ENCODE measurements around the gene FOXC1. TPM values are rescaled to one million over a fixed set of nuclear protein-coding genes. Genes with fewer than 3 reads are reported as not detected.

FOXC1 gene
- total and polyA plus RNA-seq, 2 of the 13 experiments (the other 11 are each of a cell fraction or from before 2014, with no cell fraction given) = 0.44 to 0.55 TPM

DNA sequence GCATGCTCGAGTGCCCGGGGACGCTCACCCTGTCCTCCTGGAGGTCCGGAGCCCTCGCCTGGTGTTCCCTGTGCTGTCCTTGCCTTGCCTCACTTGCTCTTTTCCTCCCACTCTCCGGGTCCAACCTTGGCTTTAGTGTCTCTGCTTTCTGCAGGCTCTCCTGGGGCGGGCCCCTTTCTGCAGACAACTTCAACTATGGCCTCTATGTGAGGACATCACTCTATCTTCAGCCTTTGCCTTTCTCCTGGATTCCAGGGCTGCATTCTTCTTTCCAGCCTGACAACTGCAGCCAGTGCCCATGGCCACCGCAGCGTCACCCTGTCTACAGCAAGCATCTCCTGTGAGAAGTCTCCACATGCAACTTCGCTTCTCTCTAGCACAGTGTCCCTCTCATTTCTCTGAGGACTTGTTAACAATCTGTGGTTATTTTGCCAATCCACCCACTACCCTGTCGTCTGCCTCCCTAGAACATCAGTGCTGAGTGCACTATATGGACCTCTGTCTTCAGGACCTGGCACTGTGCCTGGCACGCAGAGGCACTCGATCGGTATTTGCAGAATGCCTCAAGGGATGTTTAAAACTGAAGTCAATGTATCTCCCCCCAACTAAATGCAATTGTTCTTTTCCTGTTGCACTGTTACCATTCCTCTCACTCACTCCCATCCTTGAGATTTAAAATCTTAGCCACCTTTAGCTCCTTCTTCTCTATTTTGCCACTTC lies 35.9 kb downstream of the FOXC1 start (continued):
- TF ChIP-seq MATR3 (CRISPR knock-in tag; IDR thresholded peaks at IDR 0.05) = no peak
- TF ChIP-seq SSRP1 (CRISPR knock-in tag; IDR thresholded peaks at IDR 0.05) = no peak
- no peak for TF ChIP-seq HHEX (CRISPR knock-in tag; IDR thresholded peaks at IDR 0.05)
- TF ChIP-seq GABPA (IDR thresholded peaks at IDR 0.05; ENCODE audit: low read depth, low read length) = no peak
- TF ChIP-seq GABPA (CRISPR knock-in tag; IDR thresholded peaks at IDR 0.05; ENCODE audit: low read depth) = no peak
- TF ChIP-seq MAFF (IDR thresholded peaks at IDR 0.05; ENCODE audit: low read depth, low read length) = no peak

DNA sequence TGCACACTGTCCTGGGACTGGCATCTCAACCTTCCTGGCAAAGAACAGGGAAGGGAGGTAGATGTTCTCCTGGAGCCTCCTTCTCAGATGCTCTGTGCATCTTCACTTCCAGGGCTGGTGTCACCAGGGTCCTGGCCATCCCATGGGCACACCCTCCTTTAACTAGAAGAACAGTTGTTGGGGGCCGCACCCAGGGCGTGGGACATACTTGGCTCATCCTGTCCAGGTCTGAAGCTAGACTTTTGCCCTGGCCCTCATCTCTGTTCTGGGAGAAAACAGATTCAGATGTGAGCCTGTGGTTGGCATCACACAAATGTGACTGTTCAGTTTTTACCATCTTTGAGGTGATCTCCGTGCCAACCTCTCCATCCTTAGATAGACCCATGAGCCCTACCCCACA lies 41.6 kb downstream of the FOXC1 start:
- Histone ChIP-seq H3K9me3 (ENCODE audit: low read length) (no peaks in the 10 kb centered on the region), H3K9ac (ENCODE audit: insufficient read depth, low read depth, low read length) (no peak overlapping the region), H3K4me1 (ENCODE audit: insufficient read depth, low read length) (no peaks in the 10 kb centered on the region), H3K4me3 (replicated peaks in 1 of 3; ENCODE audit: insufficient read depth in 1 of 3, low read depth in 2 of 3, low read length in 3 of 3) (no peak overlapping the region), H3K27ac (ENCODE audit: extremely low read length, insufficient read depth, low read length) (no peak overlapping the region), H3K27me3 (ENCODE audit: control insufficient read depth in 1 of 2, insufficient read depth in 2 of 2, low read length in 2 of 2) (no peaks in the 10 kb centered on the region), H4K20me1 (ENCODE audit: insufficient read depth, low read length) (no peaks in the 10 kb centered on the region), H3K4me2 (ENCODE audit: low read depth, low read length) (no peak overlapping the region), H2AFZ (ENCODE audit: low read length) (no peak overlapping the region), H3K79me2 (ENCODE audit: insufficient read depth, low read length) (no peaks in the 10 kb centered on the region), H3K36me3 (replicated peaks in 1 of 2; ENCODE audit: control insufficient read depth in 1 of 2, insufficient read depth in 2 of 2, low read length in 2 of 2) (peaks cover 2 to 20% of the 10 kb centered on the region in 2 experiments; a peak in 2 of 5 replicates)
- intact Hi-C loops (cut with micrococcal nuclease; ENCODE audit: unreplicated experiment) = no loop called here
- 100% methylated on average over 2 of the region's 3 CpGs for WGBS (ENCODE audit: low lambda C conversion rate)
- FAIRE-seq (no peak), DNase-seq (ENCODE audit: low spot score) (no peak), ATAC-seq (no peak)
- no TSS peak for BruUV-seq (replicated peaks)
- in situ Hi-C loops (cut with HindIII; ENCODE audit: extremely low pct_ligation_motif_present, low pct_unique_long_range_greater_than_20kb) = no loop called here
- ChIA-PET CTCF (ENCODE audit: low intra/inter-chr PET ratio, low total read pairs) (no interaction called here), POLR2A (no interaction called here)
- no peak for TF ChIP-seq ZBTB42 (CRISPR knock-in tag; IDR thresholded peaks at IDR 0.05)
- TF ChIP-seq, protein P1, sequence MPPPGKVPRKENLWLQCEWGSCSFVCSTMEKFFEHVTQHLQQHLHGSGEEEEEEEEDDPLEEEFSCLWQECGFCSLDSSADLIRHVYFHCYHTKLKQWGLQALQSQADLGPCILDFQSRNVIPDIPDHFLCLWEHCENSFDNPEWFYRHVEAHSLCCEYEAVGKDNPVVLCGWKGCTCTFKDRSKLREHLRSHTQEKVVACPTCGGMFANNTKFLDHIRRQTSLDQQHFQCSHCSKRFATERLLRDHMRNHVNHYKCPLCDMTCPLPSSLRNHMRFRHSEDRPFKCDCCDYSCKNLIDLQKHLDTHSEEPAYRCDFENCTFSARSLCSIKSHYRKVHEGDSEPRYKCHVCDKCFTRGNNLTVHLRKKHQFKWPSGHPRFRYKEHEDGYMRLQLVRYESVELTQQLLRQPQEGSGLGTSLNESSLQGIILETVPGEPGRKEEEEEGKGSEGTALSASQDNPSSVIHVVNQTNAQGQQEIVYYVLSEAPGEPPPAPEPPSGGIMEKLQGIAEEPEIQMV (CRISPR knock-in tag; IDR thresholded peaks at IDR 0.05; ENCODE audit: low read depth) = no peak
- TF ChIP-seq, protein P2, sequence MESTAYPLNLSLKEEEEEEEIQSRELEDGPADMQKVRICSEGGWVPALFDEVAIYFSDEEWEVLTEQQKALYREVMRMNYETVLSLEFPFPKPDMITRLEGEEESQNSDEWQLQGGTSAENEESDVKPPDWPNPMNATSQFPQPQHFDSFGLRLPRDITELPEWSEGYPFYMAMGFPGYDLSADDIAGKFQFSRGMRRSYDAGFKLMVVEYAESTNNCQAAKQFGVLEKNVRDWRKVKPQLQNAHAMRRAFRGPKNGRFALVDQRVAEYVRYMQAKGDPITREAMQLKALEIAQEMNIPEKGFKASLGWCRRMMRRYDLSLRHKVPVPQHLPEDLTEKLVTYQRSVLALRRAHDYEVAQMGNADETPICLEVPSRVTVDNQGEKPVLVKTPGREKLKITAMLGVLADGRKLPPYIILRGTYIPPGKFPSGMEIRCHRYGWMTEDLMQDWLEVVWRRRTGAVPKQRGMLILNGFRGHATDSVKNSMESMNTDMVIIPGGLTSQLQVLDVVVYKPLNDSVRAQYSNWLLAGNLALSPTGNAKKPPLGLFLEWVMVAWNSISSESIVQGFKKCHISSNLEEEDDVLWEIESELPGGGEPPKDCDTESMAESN (CRISPR knock-in tag; conservative IDR thresholded peaks at IDR 0.05) = no peak
- TF ChIP-seq, protein P3, sequence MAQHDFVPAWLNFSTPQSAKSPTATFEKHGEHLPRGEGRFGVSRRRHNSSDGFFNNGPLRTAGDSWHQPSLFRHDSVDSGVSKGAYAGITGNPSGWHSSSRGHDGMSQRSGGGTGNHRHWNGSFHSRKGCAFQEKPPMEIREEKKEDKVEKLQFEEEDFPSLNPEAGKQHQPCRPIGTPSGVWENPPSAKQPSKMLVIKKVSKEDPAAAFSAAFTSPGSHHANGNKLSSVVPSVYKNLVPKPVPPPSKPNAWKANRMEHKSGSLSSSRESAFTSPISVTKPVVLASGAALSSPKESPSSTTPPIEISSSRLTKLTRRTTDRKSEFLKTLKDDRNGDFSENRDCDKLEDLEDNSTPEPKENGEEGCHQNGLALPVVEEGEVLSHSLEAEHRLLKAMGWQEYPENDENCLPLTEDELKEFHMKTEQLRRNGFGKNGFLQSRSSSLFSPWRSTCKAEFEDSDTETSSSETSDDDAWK (CRISPR knock-in tag; IDR thresholded peaks at IDR 0.05) = no peak
- TF ChIP-seq HOXA9 (CRISPR knock-in tag; IDR thresholded peaks at IDR 0.05; ENCODE audit: borderline replicate concordance) = no peak
- no peak for TF ChIP-seq TP53 (CRISPR knock-in tag; conservative IDR thresholded peaks at IDR 0.05)
- no peak for TF ChIP-seq ZFY (CRISPR knock-in tag; IDR thresholded peaks at IDR 0.05)
- TF ChIP-seq, protein P4, sequence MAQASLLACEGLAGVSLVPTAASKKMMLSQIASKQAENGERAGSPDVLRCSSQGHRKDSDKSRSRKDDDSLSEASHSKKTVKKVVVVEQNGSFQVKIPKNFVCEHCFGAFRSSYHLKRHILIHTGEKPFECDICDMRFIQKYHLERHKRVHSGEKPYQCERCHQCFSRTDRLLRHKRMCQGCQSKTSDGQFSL (CRISPR knock-in tag; IDR thresholded peaks at IDR 0.05) = no peak
- TF ChIP-seq, protein P5, sequence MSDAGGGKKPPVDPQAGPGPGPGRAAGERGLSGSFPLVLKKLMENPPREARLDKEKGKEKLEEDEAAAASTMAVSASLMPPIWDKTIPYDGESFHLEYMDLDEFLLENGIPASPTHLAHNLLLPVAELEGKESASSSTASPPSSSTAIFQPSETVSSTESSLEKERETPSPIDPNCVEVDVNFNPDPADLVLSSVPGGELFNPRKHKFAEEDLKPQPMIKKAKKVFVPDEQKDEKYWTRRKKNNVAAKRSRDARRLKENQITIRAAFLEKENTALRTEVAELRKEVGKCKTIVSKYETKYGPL (CRISPR knock-in tag; IDR thresholded peaks at IDR 0.05) = no peak
- no peak for TF ChIP-seq NKX3-1 (CRISPR knock-in tag; IDR thresholded peaks at IDR 0.05)

Measured in HepG2 (cell line).